Activated CD8-positive, alpha-beta memory T cell treated with anti-CD3 and anti-CD28 coated beads, Interleukin-2, amount 50 U/mL, for 1 hour (primary cell): ENCODE results near the gene MED16.

Experiments used
- DNase-seq: peaks from one replicate; pipeline ENCODE4 v3.0.0-alpha.2; 2020; ENCODE audit errors: extremely low read depth

The MED16 gene

GRCh38 chr19:927780-928401 lies 34.9 kb upstream of the MED16 start:
- DNase-seq = no peak

GRCh38 chr19:927351-927779 lies 34.4 kb upstream of the MED16 start:
- no peak for DNase-seq

- no peak for DNase-seq
Measured at GRCh38 chr19:926589-927350, 33.8 kb upstream of the MED16 start.

- DNase-seq = no peak
Measured at GRCh38 chr19:926323-926588, 33.3 kb upstream of the MED16 start.

GRCh38 chr19:925526-926322 lies 32.7 kb upstream of the MED16 start, which contains the start of gene ARID3A:
Gene ARID3A, plus strand, starts transcription at chr19:926035. Its CDS starts 3,494 bp downstream, at chr19:929529.
- DNase-seq = no peak

GRCh38 chr19:925087-925525 lies 32.1 kb upstream of the MED16 start:
- DNase-seq = no peak

GRCh38 chr19:924553-925086 lies 31.6 kb upstream of the MED16 start:
- no peak for DNase-seq

- DNase-seq = peak; percentile 42
Measured at GRCh38 chr19:920051-920864, 27.3 kb upstream of the MED16 start.

- no peak for DNase-seq
Measured at GRCh38 chr19:919199-920050, 26.4 kb upstream of the MED16 start.

- DNase-seq = no peak
Measured at GRCh38 chr19:918481-919198, 25.7 kb upstream of the MED16 start.

- no peak for DNase-seq
Measured at GRCh38 chr19:918152-918437, 25.1 kb upstream of the MED16 start.

GRCh38 chr19:917323-918151 lies 24.6 kb upstream of the MED16 start, which contains the start of gene KISS1R:
Gene KISS1R, plus strand, starts transcription at chr19:917333. Its CDS starts 170 bp downstream, at chr19:917503.
- DNase-seq = no peak

- no peak for DNase-seq
Measured at GRCh38 chr19:916645-917322, 23.8 kb upstream of the MED16 start.

GRCh38 chr19:913080-913748 lies 20.2 kb upstream of the MED16 start, which contains the start of gene R3HDM4:
Gene R3HDM4, minus strand, starts transcription at chr19:913219. Its CDS starts 62 bp downstream, at chr19:913157.
- DNase-seq = peak; percentile 37

- DNase-seq = no peak
Measured at GRCh38 chr19:912181-913079, 19.4 kb upstream of the MED16 start.

GRCh38 chr19:911197-912033 lies 18.4 kb upstream of the MED16 start:
- DNase-seq = no peak
